Measurements from ENCODE around the gene POLE3. TPM values are rescaled to one million over a fixed set of nuclear protein-coding genes. Genes with fewer than 3 reads are reported as not detected.

Gene POLE3
- total and polyA plus RNA-seq, 4 donors, result 21.7 to 42.9 (median 28.4) TPM

GRCh38 chr9:113395000-113395861, 15.2 kb downstream of the POLE3 start:
- no peaks in the 10 kb centered on the region for H3K9me3 ChIP-seq (ENCODE audit: control insufficient read depth in 4 of 4, insufficient read depth in 3 of 4, low read length in 3 of 4)
- peaks cover 4 to 12% (median 11%) of the 10 kb centered on the region in 5 donors for H3K4me1 ChIP-seq (ENCODE audit: control insufficient read depth in 5 of 5, insufficient read depth in 5 of 5, low read length in 5 of 5)
- ATAC-seq (ENCODE audit: insufficient read depth, low FRiP score) (no peak), DNase-seq (no peak)
- TF ChIP-seq CTCF (IDR thresholded peaks at IDR 0.05; ENCODE audit: control extremely low read depth, extremely low read depth), result no peak
- H3K36me3 ChIP-seq (ENCODE audit: control insufficient read depth in 4 of 4, insufficient read depth in 4 of 4, low read length in 4 of 4), result peaks cover 0 to 23% (median 19%) of the 10 kb centered on the region in 4 donors
- WGBS, 2 donors, result 96 to 97% methylated on average over 9 of the region's 9 CpGs
- H3K9ac ChIP-seq (ENCODE audit: insufficient read depth in 1 of 2, low read length in 2 of 2), result no peak overlapping the region
- no peak overlapping the region for H3K4me3 ChIP-seq
- H3K27ac ChIP-seq (ENCODE audit: low read depth in 1 of 2, low read length in 1 of 2), result no peak overlapping the region
- H3K27me3 ChIP-seq (ENCODE audit: control insufficient read depth in 3 of 3, insufficient read depth in 3 of 3, low read length in 2 of 3), result no peaks in the 10 kb centered on the region

DNA sequence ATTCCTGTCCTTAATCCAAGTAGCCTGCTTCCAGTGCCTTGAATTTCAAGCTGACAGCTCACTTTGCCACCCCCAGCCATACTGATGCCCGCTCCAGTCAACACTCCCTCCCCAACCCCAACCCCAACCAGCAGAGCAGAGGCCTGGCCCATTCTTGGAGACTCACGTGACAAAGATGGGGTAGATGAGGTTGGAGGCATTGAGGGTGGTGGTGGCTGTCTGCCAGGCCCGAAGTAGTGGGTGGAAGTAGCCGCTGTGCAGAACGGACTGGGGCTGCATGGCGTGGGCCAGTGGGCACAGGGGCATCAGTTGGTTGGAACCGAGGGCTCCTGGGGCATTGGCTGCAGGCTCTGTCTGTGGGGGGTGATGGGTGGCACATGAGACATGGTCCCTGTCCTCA, 17.2 kb downstream of the POLE3 start:
- H3K4me1 ChIP-seq (ENCODE audit: control insufficient read depth in 5 of 5, insufficient read depth in 5 of 5, low read length in 5 of 5), result peaks cover 0 to 3% (median 0%) of the 10 kb centered on the region in 5 donors
- H3K27me3 ChIP-seq (ENCODE audit: control insufficient read depth in 3 of 3, insufficient read depth in 3 of 3, low read length in 2 of 3), result no peaks in the 10 kb centered on the region
- 94 to 99% methylated on average over 7 of the region's 7 CpGs for WGBS, 2 donors
- no peak overlapping the region for H3K9ac ChIP-seq (ENCODE audit: insufficient read depth in 1 of 2, low read length in 2 of 2)
- H3K36me3 ChIP-seq (ENCODE audit: control insufficient read depth in 4 of 4, insufficient read depth in 4 of 4, low read length in 4 of 4), result peaks cover 2 to 40% (median 33%) of the 10 kb centered on the region in 4 donors
- TF ChIP-seq CTCF (IDR thresholded peaks at IDR 0.05; ENCODE audit: control extremely low read depth, extremely low read depth), result no peak
- no peak overlapping the region for H3K27ac ChIP-seq (ENCODE audit: low read depth in 1 of 2, low read length in 1 of 2)
- ATAC-seq (ENCODE audit: insufficient read depth, low FRiP score) (no peak), DNase-seq (no peak)
- H3K4me3 ChIP-seq, result no peak overlapping the region
- no peaks in the 10 kb centered on the region for H3K9me3 ChIP-seq (ENCODE audit: control insufficient read depth in 4 of 4, insufficient read depth in 3 of 4, low read length in 3 of 4)

- H3K27ac ChIP-seq (ENCODE audit: low read depth in 1 of 2, low read length in 1 of 2), result no peak overlapping the region
- TF ChIP-seq CTCF (IDR thresholded peaks at IDR 0.05; ENCODE audit: control extremely low read depth, extremely low read depth), result no peak
- H3K9me3 ChIP-seq (ENCODE audit: control insufficient read depth in 4 of 4, insufficient read depth in 3 of 4, low read length in 3 of 4), result no peaks in the 10 kb centered on the region
- H3K4me1 ChIP-seq (ENCODE audit: control insufficient read depth in 5 of 5, insufficient read depth in 5 of 5, low read length in 5 of 5), result no peaks in the 10 kb centered on the region
- no peak overlapping the region for H3K4me3 ChIP-seq
- ATAC-seq (ENCODE audit: insufficient read depth, low FRiP score) (no peak), DNase-seq (no peak)
- no peak overlapping the region for H3K9ac ChIP-seq (ENCODE audit: insufficient read depth in 1 of 2, low read length in 2 of 2)
- H3K27me3 ChIP-seq (ENCODE audit: control insufficient read depth in 3 of 3, insufficient read depth in 3 of 3, low read length in 2 of 3), result no peaks in the 10 kb centered on the region
- WGBS, 2 donors, result 94 to 96% methylated on average over 7 of the region's 7 CpGs
- H3K36me3 ChIP-seq (ENCODE audit: control insufficient read depth in 4 of 4, insufficient read depth in 4 of 4, low read length in 4 of 4), result peaks cover 8 to 47% (median 40%) of the 10 kb centered on the region in 4 donors
Observed at GRCh38 chr9:113391917-113392316, 18.6 kb downstream of the POLE3 start.

Measured in lung (tissue), 12 donors.